ENCODE measurements around the gene TMEM273. TPM values are rescaled to one million over a fixed set of nuclear protein-coding genes. Genes with fewer than 3 reads are reported as not detected.
"Not testable (repeated sequence)": the region's sequence is repeated elsewhere in the genome, so short reads cannot be mapped to it uniquely, and the experiment has no call there.

TMEM273 gene
- total RNA-seq, 1 donor from 2014 or later, result 27.9 TPM

- ATAC-seq, result no peak
- intact Hi-C loops (cut with DNase I), result no loop called here
- no peak for DNase-seq (ENCODE audit: missing footprints)
Measured at GRCh38 chr10:49208996-49209395, 20.8 kb upstream of the TMEM273 start.

- intact Hi-C loops (cut with DNase I), result no loop called here
- ATAC-seq (no peak), DNase-seq (ENCODE audit: missing footprints) (no peak)
Measured at GRCh38 chr10:49207936-49208487, 19.8 kb upstream of the TMEM273 start.

GRCh38 chr10:49207113-49207512 lies 18.9 kb upstream of the TMEM273 start:
- ATAC-seq (no peak), DNase-seq (ENCODE audit: missing footprints) (no peak)
- intact Hi-C loops (cut with DNase I), result no loop called here

GRCh38 chr10:49205206-49205605 lies 17.0 kb upstream of the TMEM273 start:
- ATAC-seq (no peak), DNase-seq (ENCODE audit: missing footprints) (no peak)
- intact Hi-C loops (cut with DNase I), result no loop called here

GRCh38 chr10:49204119-49204518 lies 15.9 kb upstream of the TMEM273 start:
- intact Hi-C loops (cut with DNase I), result no loop called here
- no peak for ATAC-seq
- no peak for DNase-seq (ENCODE audit: missing footprints)

- intact Hi-C loops (cut with DNase I), result no loop called here
- ATAC-seq (no peak), DNase-seq (ENCODE audit: missing footprints) (no peak)
Measured at GRCh38 chr10:49202266-49202665, 14.1 kb upstream of the TMEM273 start.

GRCh38 chr10:49200854-49201253 lies 12.7 kb upstream of the TMEM273 start:
- no peak for DNase-seq (ENCODE audit: missing footprints)
- intact Hi-C loops (cut with DNase I), result no loop called here
- no peak for ATAC-seq

- DNase-seq (ENCODE audit: missing footprints), result no peak
- intact Hi-C loops (cut with DNase I), result no loop called here
- no peak for ATAC-seq
Measured at GRCh38 chr10:49197171-49197570, 9.0 kb upstream of the TMEM273 start.

GRCh38 chr10:49195864-49196263 lies 7.7 kb upstream of the TMEM273 start:
- intact Hi-C loops (cut with DNase I); DNase-seq (ENCODE audit: missing footprints); ATAC-seq: not testable (repeated sequence)

GRCh38 chr10:49194212-49194920 lies 6.2 kb upstream of the TMEM273 start:
- no peak for DNase-seq (ENCODE audit: missing footprints)
- no peak for ATAC-seq
- intact Hi-C loops (cut with DNase I), result no loop called here

- intact Hi-C loops (cut with DNase I), result no loop called here
- DNase-seq (ENCODE audit: missing footprints) (no peak), ATAC-seq (no peak)
Measured at GRCh38 chr10:49191349-49191748, 3.2 kb upstream of the TMEM273 start.

GRCh38 chr10:49189422-49189821 lies 1.2 kb upstream of the TMEM273 start:
- DNase-seq (ENCODE audit: missing footprints), result no peak
- intact Hi-C loops (cut with DNase I), result loop anchor here (5.0 kb wide), 1 partner anchor 103 kb away; no protein-coding TSS in a partner anchor
- no peak for ATAC-seq

GRCh38 chr10:49187044-49187484 lies 1.1 kb downstream of the TMEM273 start:
- peak; percentile 75 for ATAC-seq
- no peak for DNase-seq (ENCODE audit: missing footprints)
- intact Hi-C loops (cut with DNase I), result loop anchor here (5.0 kb wide), 1 partner anchor 105 kb away; no protein-coding TSS in a partner anchor

- DNase-seq (ENCODE audit: missing footprints) (no peak), ATAC-seq (no peak)
- intact Hi-C loops (cut with DNase I), result loop anchor here (5.0 kb wide), 1 partner anchor 106 kb away; no protein-coding TSS in a partner anchor
Measured at GRCh38 chr10:49186613-49187012, 1.6 kb downstream of the TMEM273 start.

GRCh38 chr10:49185213-49185612 lies 3.0 kb downstream of the TMEM273 start:
- ATAC-seq (no peak), DNase-seq (ENCODE audit: missing footprints) (no peak)
- intact Hi-C loops (cut with DNase I), result loop anchor here (5.0 kb wide), 1 partner anchor 107 kb away; no protein-coding TSS in a partner anchor

GRCh38 chr10:49184642-49185111 lies 3.5 kb downstream of the TMEM273 start:
- no peak for ATAC-seq
- intact Hi-C loops (cut with DNase I), result loop anchor here (5.0 kb wide), 1 partner anchor 108 kb away; no protein-coding TSS in a partner anchor

GRCh38 chr10:49183596-49184542 lies 4.3 kb downstream of the TMEM273 start:
- no peak for ATAC-seq
- intact Hi-C loops (cut with DNase I), result no loop called here

More at GRCh38 chr10:49184642-49185111, 3.5 kb downstream of the TMEM273 start:
- no peak for DNase-seq (ENCODE audit: missing footprints)

GRCh38 chr10:49182776-49183175 lies 5.4 kb downstream of the TMEM273 start:
- DNase-seq (ENCODE audit: missing footprints), result no peak
- intact Hi-C loops (cut with DNase I), result no loop called here
- no peak for ATAC-seq

More at GRCh38 chr10:49183596-49184542, 4.3 kb downstream of the TMEM273 start:
- no peak for DNase-seq (ENCODE audit: missing footprints)

GRCh38 chr10:49180444-49180860 lies 7.7 kb downstream of the TMEM273 start:
- no peak for ATAC-seq
- no peak for DNase-seq (ENCODE audit: missing footprints)
- intact Hi-C loops (cut with DNase I), result no loop called here
